B cell (primary cell): Measurements from ENCODE around the gene BABAM2. TPM values are rescaled to one million over a fixed set of nuclear protein-coding genes. Genes with fewer than 3 reads are reported as not detected.

Source experiments
- ATAC-seq: fragments of 200-7000 bp; cut with Tn5 transposase; one replicate; pipeline ENCODE4 v1.10.0; 2021; ENCODE audit warnings: low read depth, mild to moderate bottlenecking, moderate number of reproducible peaks, moderate library complexity
- CTCF ChIA-PET: fragments of 350-600 bp; sonication (Branson Sonifier 250); formaldehyde crosslinking; loops from one replicate; lab custom pipeline; 2021; ENCODE audit warnings: antibody characterized with exemption, inconsistent platforms; lab: Charles Lee
- POLR2A ChIA-PET: fragments of 350-600 bp; sonication (Branson Sonifier 250); formaldehyde crosslinking; loops from one replicate; lab custom pipeline; 2021; ENCODE audit warnings: antibody characterized with exemption; lab: Charles Lee
- DNase-seq: peaks from one replicate; pipeline ENCODE4 v3.0.0; 2013
- H2AFZ ChIP-seq: 2 replicates; pipeline ENCODE4 v1.6.1; 2012; ENCODE audit warnings: mild to moderate bottlenecking, low read depth, low read length; ENCODE audit not compliant: insufficient read depth, poor library complexity, severe bottlenecking
- H3K27ac ChIP-seq, 2 donors: 1 replicate in 1 of 2; 2 replicates in 1 of 2; pipeline ENCODE4 v1.5.1; 2012 to 2013; ENCODE audit warnings: low read length in 2 of 2, mild to moderate bottlenecking in 2 of 2, moderate library complexity in 1 of 2
- H3K27me3 ChIP-seq, 4 experiments: fragments of 200-600 bp in 1 of 4; sonication (generic) in 1 of 4; replicated peaks in 1 of 4; 1 replicate in 2 of 4; 2 replicates in 2 of 4; pipeline versions ENCODE4 v1.6.1 to v1.7.0; 2013 to 2016; ENCODE audit warnings: low read length in 3 of 4, mild to moderate bottlenecking in 2 of 4, mixed read lengths in 1 of 4, moderate library complexity in 1 of 4; ENCODE audit not compliant: insufficient read depth in 4 of 4, control insufficient read depth in 3 of 4; ENCODE audit errors: control extremely low read depth in 1 of 4
- H3K36me3 ChIP-seq, 2 experiments: replicated peaks in 1 of 2; 1 replicate in 1 of 2; 2 replicates in 1 of 2; pipeline versions ENCODE4 v1.6.1 to v1.7.1; 2013; ENCODE audit warnings: low read length in 1 of 2; ENCODE audit not compliant: insufficient read depth in 2 of 2, control insufficient read depth in 1 of 2; ENCODE audit errors: control extremely low read depth in 1 of 2, extremely low read depth in 1 of 2
- H3K4me1 ChIP-seq, 2 donors: fragments of 200-600 bp in 1 of 2; sonication (generic) in 1 of 2; 1 replicate in 1 of 2; 2 replicates in 1 of 2; pipeline versions ENCODE4 v1.5.1 to v1.6.1; 2013 to 2017; ENCODE audit warnings: low read length in 2 of 2; ENCODE audit not compliant: control insufficient read depth in 2 of 2, insufficient read depth in 2 of 2
- H3K4me2 ChIP-seq: replicated peaks from 2 replicates; pipeline ENCODE3; 2012; ENCODE audit warnings: mild to moderate bottlenecking, low read depth, low read length; ENCODE audit not compliant: poor library complexity, severe bottlenecking
- H3K4me3 ChIP-seq, 5 experiments: fragments of 200-600 bp in 1 of 5; sonication (generic) in 1 of 5; 1 replicate in 3 of 5; 2 replicates in 2 of 5; pipeline versions ENCODE4 v1.5.1 to v1.7.0; 2011 to 2016; ENCODE audit warnings: low read length in 4 of 5, mild to moderate bottlenecking in 4 of 5, low read depth in 2 of 5, control low read depth in 1 of 5, moderate library complexity in 1 of 5; ENCODE audit not compliant: insufficient read depth in 1 of 5; ENCODE audit errors: control extremely low read depth in 1 of 5, extremely low read depth in 1 of 5
- H3K79me2 ChIP-seq: fragments of 200-600 bp; sonication (generic); one replicate; pipeline ENCODE4 v1.6.0; 2016; ENCODE audit warnings: low read length; ENCODE audit not compliant: control insufficient read depth, insufficient read depth
- H3K9ac ChIP-seq: fragments of 200-600 bp; sonication (generic); 2 replicates; pipeline ENCODE4 v1.6.1; 2017; ENCODE audit warnings: mild to moderate bottlenecking, low read length, moderate library complexity
- H3K9me3 ChIP-seq, 3 donors: one replicate each; pipeline versions ENCODE4 v1.6.1 to v1.7.1; 2013; ENCODE audit warnings: low read length in 2 of 3; ENCODE audit not compliant: control insufficient read depth in 2 of 3, insufficient read depth in 1 of 3; ENCODE audit errors: control extremely low read depth in 1 of 3
- H4K20me1 ChIP-seq: 2 replicates; pipeline ENCODE4 v1.6.0; 2012; ENCODE audit warnings: mild to moderate bottlenecking, low read length; ENCODE audit not compliant: insufficient read depth, control insufficient read depth, poor library complexity, severe bottlenecking
- H3K27ac Mint-ChIP-seq: one replicate; pipeline ENCODE4 v1.8.0; 2021; ENCODE audit warnings: mixed read lengths
- H3K27me3 Mint-ChIP-seq: one replicate; pipeline ENCODE4 v1.8.0; 2021; ENCODE audit warnings: mixed read lengths
- H3K4me1 Mint-ChIP-seq: one replicate; pipeline ENCODE4 v1.8.0; 2021; ENCODE audit warnings: mixed read lengths
- H3K4me3 Mint-ChIP-seq: one replicate; pipeline ENCODE4 v1.8.0; 2021; ENCODE audit warnings: mixed read lengths
- H3K9me3 Mint-ChIP-seq: one replicate; pipeline ENCODE4 v1.8.0; 2022; ENCODE audit warnings: mixed read lengths; ENCODE audit not compliant: insufficient read depth
- EZH2 ChIP-seq: IDR thresholded peaks from 2 replicates; pipeline ENCODE4 v1.6.1; 2012; ENCODE audit warnings: borderline replicate concordance, low read depth, mild to moderate bottlenecking, moderate library complexity, low read length; ENCODE audit not compliant: insufficient read depth, poor library complexity, severe bottlenecking
- WGBS: methylation state at CpG from one replicate; pipeline ENCODE4 v1.1.5; 2013; ENCODE audit warnings: missing lambda C conversion rate; ENCODE audit not compliant: insufficient coverage; 5-methylcytosine and 5-hydroxymethylcytosine counted together
- intact Hi-C: fragments of 100-400 bp; cut with micrococcal nuclease; formaldehyde crosslinking; loops from one replicate; pipeline ENCODE4 v1.10.0; 2022
- polyA plus RNA-seq: library from polyadenylated mRNA; depleted of rRNA; stranded (reverse); fragments of >200 nt; gene quantifications from 2 replicates; pipeline ENCODE4 v1.2.3, GENCODE V29; 2012
- total RNA-seq, 2 donors: library from RNA; stranded (reverse); fragments of 120-200 nt in 1 of 2; gene quantifications; 1 replicate in 1 of 2; 2 replicates in 1 of 2; pipeline versions ENCODE4 v1.2.3 to v1.2.4, GENCODE V29; 2013 to 2022
- TF ChIP-seq, protein P1 (sequence below): fragments of 200-600 bp; IDR thresholded peaks from one replicate; pipeline ENCODE4 v1.8.0; 2022; ENCODE audit warnings: antibody characterized with exemption, mild to moderate bottlenecking

BABAM2 gene
- total and polyA plus RNA-seq, 2 donors (not counting 1 experiment from before 2014, with no cell fraction given): 22.3 to 69.6 TPM

GRCh38 chr2:28281739-28282138 lies 391.2 kb downstream of the BABAM2 start:
- H4K20me1 ChIP-seq: no peaks in the 10 kb centered on the region
- no peaks in the 10 kb centered on the region for H3K79me2 ChIP-seq
- WGBS: no CpG with 5 or more reads among the region's 1 CpG
- no peaks in the 10 kb centered on the region for H3K27me3 Mint-ChIP-seq
- H3K27ac ChIP-seq: no peak overlapping the region
- intact Hi-C loops: no loop called here
- CTCF ChIA-PET: no interaction called here
- POLR2A ChIA-PET: no interaction called here
- H3K27me3 ChIP-seq: no peaks in the 10 kb centered on the region
- no peaks in the 10 kb centered on the region for H3K4me1 ChIP-seq
- H3K9me3 ChIP-seq: no peaks in the 10 kb centered on the region
- no peak for TF ChIP-seq EZH2
- TF ChIP-seq, protein P1, sequence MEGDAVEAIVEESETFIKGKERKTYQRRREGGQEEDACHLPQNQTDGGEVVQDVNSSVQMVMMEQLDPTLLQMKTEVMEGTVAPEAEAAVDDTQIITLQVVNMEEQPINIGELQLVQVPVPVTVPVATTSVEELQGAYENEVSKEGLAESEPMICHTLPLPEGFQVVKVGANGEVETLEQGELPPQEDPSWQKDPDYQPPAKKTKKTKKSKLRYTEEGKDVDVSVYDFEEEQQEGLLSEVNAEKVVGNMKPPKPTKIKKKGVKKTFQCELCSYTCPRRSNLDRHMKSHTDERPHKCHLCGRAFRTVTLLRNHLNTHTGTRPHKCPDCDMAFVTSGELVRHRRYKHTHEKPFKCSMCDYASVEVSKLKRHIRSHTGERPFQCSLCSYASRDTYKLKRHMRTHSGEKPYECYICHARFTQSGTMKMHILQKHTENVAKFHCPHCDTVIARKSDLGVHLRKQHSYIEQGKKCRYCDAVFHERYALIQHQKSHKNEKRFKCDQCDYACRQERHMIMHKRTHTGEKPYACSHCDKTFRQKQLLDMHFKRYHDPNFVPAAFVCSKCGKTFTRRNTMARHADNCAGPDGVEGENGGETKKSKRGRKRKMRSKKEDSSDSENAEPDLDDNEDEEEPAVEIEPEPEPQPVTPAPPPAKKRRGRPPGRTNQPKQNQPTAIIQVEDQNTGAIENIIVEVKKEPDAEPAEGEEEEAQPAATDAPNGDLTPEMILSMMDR: no peak
- no peak overlapping the region for H3K9ac ChIP-seq
- H2AFZ ChIP-seq: no peak overlapping the region
- H3K9me3 Mint-ChIP-seq: no peaks in the 10 kb centered on the region
- peaks cover 0 to 10% of the 10 kb centered on the region in 2 experiments for H3K36me3 ChIP-seq
- H3K4me3 ChIP-seq: no peak overlapping the region
- DNase-seq (no peak), ATAC-seq (no peak)
- H3K27ac Mint-ChIP-seq: no peak overlapping the region
- no peak overlapping the region for H3K4me3 Mint-ChIP-seq
- no peak overlapping the region for H3K4me2 ChIP-seq
- no peaks in the 10 kb centered on the region for H3K4me1 Mint-ChIP-seq

DNA sequence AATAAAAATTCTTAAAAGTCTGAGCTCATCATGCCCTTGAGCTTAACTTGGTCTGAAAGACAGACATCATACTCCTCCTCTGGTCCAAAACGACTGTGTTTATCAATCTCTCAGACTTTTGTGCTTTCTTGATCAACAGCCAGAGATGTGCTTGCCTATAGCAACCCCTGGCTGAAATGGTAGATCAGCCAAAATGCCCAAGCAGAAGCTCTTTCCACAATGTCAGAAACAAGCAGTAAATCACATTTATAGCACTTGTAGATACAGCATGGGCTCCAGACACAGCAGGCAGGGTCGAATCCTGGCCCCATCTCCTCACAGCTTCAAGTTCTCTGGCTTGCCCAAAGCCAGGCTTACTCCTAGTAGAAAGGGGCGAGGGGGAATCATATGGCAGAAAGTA lies 391.7 kb downstream of the BABAM2 start:
- Histone ChIP-seq H3K9ac (no peak overlapping the region), H3K4me3 (no peak overlapping the region), H4K20me1 (no peaks in the 10 kb centered on the region), H3K9me3 (no peaks in the 10 kb centered on the region), H3K27me3 (no peaks in the 10 kb centered on the region), H3K79me2 (no peaks in the 10 kb centered on the region), H3K36me3 (peaks cover 0 to 10% of the 10 kb centered on the region in 2 experiments), H3K4me1 (no peaks in the 10 kb centered on the region), H3K27ac (no peak overlapping the region), H2AFZ (no peak overlapping the region), H3K4me2 (no peak overlapping the region)
- H3K4me1 Mint-ChIP-seq: no peaks in the 10 kb centered on the region
- no peaks in the 10 kb centered on the region for H3K9me3 Mint-ChIP-seq
- CTCF ChIA-PET: no interaction called here
- no peak overlapping the region for H3K4me3 Mint-ChIP-seq
- ATAC-seq (no peak), DNase-seq (no peak)
- TF ChIP-seq, protein P1: no peak
- TF ChIP-seq EZH2: no peak
- POLR2A ChIA-PET: no interaction called here
- H3K27me3 Mint-ChIP-seq: no peaks in the 10 kb centered on the region
- intact Hi-C loops: no loop called here
- no peak overlapping the region for H3K27ac Mint-ChIP-seq
- 100% methylated on average over 1 of the region's 3 CpGs for WGBS
